ENCODE data around the gene TRIM25. TPM values are rescaled to one million over a fixed set of nuclear protein-coding genes. Genes with fewer than 3 reads are reported as not detected.

Gene TRIM25
- total RNA-seq, 1 experiment from 2014 or later: 85.6 TPM

DNA sequence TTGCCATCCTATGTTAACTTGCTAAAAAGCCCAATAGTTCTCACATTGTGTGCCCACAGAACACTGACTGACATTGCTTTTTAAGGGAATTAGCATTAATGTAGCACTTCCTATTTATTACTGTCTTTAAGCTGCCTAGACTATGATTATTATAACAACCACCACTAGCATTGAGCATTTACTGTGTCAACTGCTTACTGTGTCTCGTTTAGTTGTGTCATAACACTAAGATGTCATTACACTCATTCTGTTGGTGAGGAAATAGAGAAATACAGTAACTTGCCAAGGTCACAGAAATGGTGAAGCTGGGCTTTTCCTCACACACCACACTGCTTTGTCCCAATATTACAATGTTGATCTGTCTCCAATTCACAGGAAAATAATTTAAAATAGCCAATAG lies 30.2 kb downstream of the TRIM25 start:
- Mint-ChIP-seq H3K36me3 (ENCODE audit: insufficient read depth, unreplicated experiment) (peaks cover 29% of the 10 kb centered on the region), H3K9me3 (ENCODE audit: unreplicated experiment) (peaks cover 13% of the 10 kb centered on the region), H3K4me1 (ENCODE audit: low read depth, unreplicated experiment) (peaks cover 6% of the 10 kb centered on the region), H3K27me3 (ENCODE audit: insufficient read depth, unreplicated experiment) (no peaks in the 10 kb centered on the region), H3K27ac (ENCODE audit: unreplicated experiment) (no peak overlapping the region), H3K4me3 (ENCODE audit: unreplicated experiment) (no peak overlapping the region)
- no peaks in the 10 kb centered on the region for H3K27me3 ChIP-seq (replicated peaks; ENCODE audit: control insufficient read depth, insufficient read depth, low read length)
- H3K36me3 ChIP-seq (ENCODE audit: control insufficient read depth, insufficient read depth, low read length): peaks cover 1% of the 10 kb centered on the region; the same call in 1 of the 2 replicates
- intact Hi-C loops (cut with micrococcal nuclease; ENCODE audit: unreplicated experiment): no loop called here
- no peaks in the 10 kb centered on the region for H3K4me1 ChIP-seq
- no TSS peak for BruUV-seq (replicated peaks)
- H3K4me3 ChIP-seq (ENCODE audit: low read depth, low read length): no peak overlapping the region
- POLR2A ChIA-PET: no interaction called here
- no peak for DNase-seq
- CTCF ChIA-PET: no interaction called here
- no peaks in the 10 kb centered on the region; the same call in 1 of the 2 replicates for H3K9me3 ChIP-seq
- TF ChIP-seq CTCF (IDR thresholded peaks at IDR 0.05; ENCODE audit: insufficient read depth in 1 of 2, low read depth in 1 of 2, low read length in 1 of 2, severe bottlenecking in 1 of 2, unreplicated experiment in 1 of 2): no peak

DNA sequence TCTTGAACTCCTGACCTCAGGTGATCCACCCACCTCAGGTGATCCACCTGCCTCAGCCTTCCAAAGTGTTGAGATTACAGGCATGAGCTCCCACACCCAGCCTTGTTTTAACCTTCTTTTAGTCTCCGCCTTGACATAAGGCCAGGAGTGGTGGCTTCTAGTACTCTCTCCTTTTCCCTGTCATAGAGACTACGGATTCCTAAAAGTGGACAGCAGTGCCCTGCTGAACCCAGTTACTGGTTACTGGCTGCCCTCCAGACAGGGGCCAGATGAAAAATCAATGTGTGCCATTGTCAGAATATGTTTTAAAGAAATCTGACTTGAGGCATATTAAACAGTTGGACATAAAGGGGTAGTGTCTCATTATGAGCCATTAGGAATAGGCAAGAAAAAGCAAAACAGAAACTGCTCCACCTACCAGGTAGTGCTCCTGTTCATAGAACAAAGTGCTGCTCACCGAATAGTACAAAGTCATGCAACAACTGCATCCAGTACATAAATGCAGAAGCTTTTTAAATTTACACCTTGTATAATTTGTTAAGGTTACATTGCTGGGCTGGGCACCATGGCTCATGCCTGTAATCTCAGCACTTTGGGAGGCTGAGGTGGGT lies 32.1 kb downstream of the TRIM25 start:
- H3K27me3 Mint-ChIP-seq (ENCODE audit: insufficient read depth, unreplicated experiment): no peaks in the 10 kb centered on the region
- POLR2A ChIA-PET: no interaction called here

GRCh38 chr17:56880571-56880970 lies 33.3 kb downstream of the TRIM25 start:
- no peak overlapping the region for H3K27ac Mint-ChIP-seq (ENCODE audit: unreplicated experiment)
- no TSS peak for BruUV-seq (replicated peaks)

More for the DNA sequence above, 32.1 kb downstream of the TRIM25 start:
- no peaks in the 10 kb centered on the region for H3K36me3 ChIP-seq (ENCODE audit: control insufficient read depth, insufficient read depth, low read length)
- no peaks in the 10 kb centered on the region for H3K27me3 ChIP-seq (replicated peaks; ENCODE audit: control insufficient read depth, insufficient read depth, low read length)
- CTCF ChIA-PET: interaction anchor here (0.5 kb wide), 1 partner anchor 153 kb away, joined by 3 read pairs; no protein-coding TSS in a partner anchor
- Mint-ChIP-seq H3K4me1 (ENCODE audit: low read depth, unreplicated experiment) (peaks cover 6% of the 10 kb centered on the region), H3K27ac (ENCODE audit: unreplicated experiment) (no peak overlapping the region), H3K4me3 (ENCODE audit: unreplicated experiment) (no peak overlapping the region), H3K9me3 (ENCODE audit: unreplicated experiment) (peaks cover 12% of the 10 kb centered on the region), H3K36me3 (ENCODE audit: insufficient read depth, unreplicated experiment) (peaks cover 18% of the 10 kb centered on the region)
- no peak overlapping the region for H3K4me3 ChIP-seq (ENCODE audit: low read depth, low read length)
- BruUV-seq (replicated peaks): no TSS peak
- no peak for TF ChIP-seq CTCF (IDR thresholded peaks at IDR 0.05; ENCODE audit: insufficient read depth in 1 of 2, low read depth in 1 of 2, low read length in 1 of 2, severe bottlenecking in 1 of 2, unreplicated experiment in 1 of 2)
- no peaks in the 10 kb centered on the region for H3K9me3 ChIP-seq
- H3K4me1 ChIP-seq: no peaks in the 10 kb centered on the region
- no peak for DNase-seq
- intact Hi-C loops (cut with micrococcal nuclease; ENCODE audit: unreplicated experiment): no loop called here

More at GRCh38 chr17:56880571-56880970, 33.3 kb downstream of the TRIM25 start:
- Mint-ChIP-seq H3K9me3 (ENCODE audit: unreplicated experiment) (peaks cover 11% of the 10 kb centered on the region), H3K27me3 (ENCODE audit: insufficient read depth, unreplicated experiment) (no peaks in the 10 kb centered on the region), H3K4me3 (ENCODE audit: unreplicated experiment) (no peak overlapping the region), H3K4me1 (ENCODE audit: low read depth, unreplicated experiment) (no peaks in the 10 kb centered on the region), H3K36me3 (ENCODE audit: insufficient read depth, unreplicated experiment) (peaks cover 7% of the 10 kb centered on the region)
- intact Hi-C loops (cut with micrococcal nuclease; ENCODE audit: unreplicated experiment): no loop called here
- no peak for DNase-seq
- no peaks in the 10 kb centered on the region for H3K27me3 ChIP-seq (replicated peaks; ENCODE audit: control insufficient read depth, insufficient read depth, low read length)
- TF ChIP-seq CTCF (IDR thresholded peaks at IDR 0.05; ENCODE audit: insufficient read depth in 1 of 2, low read depth in 1 of 2, low read length in 1 of 2, severe bottlenecking in 1 of 2, unreplicated experiment in 1 of 2): no peak
- H3K4me3 ChIP-seq (ENCODE audit: low read depth, low read length): no peak overlapping the region
- POLR2A ChIA-PET: no interaction called here
- no peaks in the 10 kb centered on the region for H3K4me1 ChIP-seq
- H3K36me3 ChIP-seq (ENCODE audit: control insufficient read depth, insufficient read depth, low read length): no peaks in the 10 kb centered on the region
- CTCF ChIA-PET: no interaction called here
- no peaks in the 10 kb centered on the region for H3K9me3 ChIP-seq
